Fibroblast of the aortic adventitia (primary cell): ENCODE measurements around the gene PAM. TPM values are rescaled to one million over a fixed set of nuclear protein-coding genes. Genes with fewer than 3 reads are reported as not detected.

Experiments used
- DNase-seq: peaks from one replicate; pipeline ENCODE4 v3.0.0-alpha.2; 2010; ENCODE audit warnings: low read depth
- H3K4me3 ChIP-seq: 2 replicates; pipeline ENCODE4 v1.5.1; 2011; ENCODE audit warnings: low read depth, mild to moderate bottlenecking, control low read depth, low read length, moderate library complexity
- CTCF ChIP-seq: IDR thresholded peaks from 2 replicates; pipeline ENCODE4 v1.5.1; 2011; ENCODE audit warnings: mild to moderate bottlenecking, low read length, control low read depth, inconsistent platforms; ENCODE audit not compliant: insufficient read depth
- total RNA-seq: library from RNA; depleted of rRNA; stranded (reverse); fragments of >200 nt; gene quantifications from 2 replicates; pipeline ENCODE4 v1.2.3, GENCODE V29; 2012; ENCODE audit warnings: low replicate concordance

The PAM gene
- total RNA-seq, 1 donor = 528 TPM

DNA sequence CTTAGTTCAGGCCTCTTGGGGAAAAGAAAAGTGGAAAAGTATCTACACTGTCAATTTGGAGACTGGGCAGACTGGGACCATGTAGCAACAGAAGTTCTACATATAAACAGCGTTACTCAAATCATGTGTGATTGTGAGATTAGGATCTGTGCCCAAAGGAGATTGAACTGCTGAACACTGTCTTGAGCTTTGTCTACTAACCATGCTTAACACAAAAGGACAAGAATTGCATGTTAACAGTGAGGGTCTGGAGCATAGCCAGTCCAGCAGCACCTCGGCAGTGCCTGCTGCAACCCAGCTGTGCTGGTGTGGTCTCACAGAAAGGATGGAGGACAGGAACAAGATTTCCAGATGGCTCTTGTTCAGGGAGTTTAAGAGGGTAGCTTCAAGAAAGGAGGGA, 5.7 kb downstream of the PAM start:
- DNase-seq = peak; percentile 50
- H3K4me3 ChIP-seq = no peak overlapping the region
- TF ChIP-seq CTCF = no peak

- no peak for TF ChIP-seq CTCF
- peak; percentile 51 for DNase-seq
- no peak overlapping the region for H3K4me3 ChIP-seq
These were observed 7.0 kb downstream of the PAM start for GRCh38 chr5:102762095-102762534.

DNA sequence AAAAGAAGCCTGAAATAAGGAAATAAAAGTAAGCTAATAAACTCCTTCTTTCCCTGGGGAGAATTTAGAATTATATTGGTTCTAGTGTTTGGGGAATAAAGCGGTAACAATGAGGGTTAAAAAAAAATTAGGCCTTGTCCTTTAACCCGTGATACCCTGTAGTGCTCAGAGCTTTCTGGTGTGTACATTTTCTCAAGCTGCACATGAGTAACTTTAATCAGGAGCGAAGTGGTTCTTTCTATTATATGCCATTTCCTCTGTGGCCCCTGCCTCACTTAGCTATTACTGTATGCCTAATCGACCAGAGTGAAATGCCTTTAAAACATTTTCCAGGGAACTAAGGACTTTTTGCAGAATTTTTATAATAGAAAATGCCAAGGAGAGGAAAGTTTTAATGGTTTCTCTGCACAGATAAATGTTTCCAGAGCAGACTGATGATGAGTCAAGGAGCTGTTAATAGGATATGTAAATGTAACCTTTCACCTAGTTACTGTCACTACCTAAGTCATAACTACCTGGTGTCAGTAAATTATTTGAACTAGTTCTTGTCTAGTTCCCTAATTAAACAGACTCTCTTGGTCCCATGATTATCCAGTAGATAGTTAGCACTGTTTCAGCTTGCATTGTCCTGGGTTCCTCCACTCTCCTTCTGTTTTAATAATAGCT, 7.6 kb downstream of the PAM start:
- TF ChIP-seq CTCF = no peak
- no peak overlapping the region for H3K4me3 ChIP-seq
- DNase-seq = no peak

- no peak for TF ChIP-seq CTCF
- no peak overlapping the region for H3K4me3 ChIP-seq
- no peak for DNase-seq
These were observed 8.6 kb downstream of the PAM start for GRCh38 chr5:102763734-102764133.

GRCh38 chr5:102764381-102765004, 9.4 kb downstream of the PAM start:
- no peak for TF ChIP-seq CTCF
- no peak overlapping the region for H3K4me3 ChIP-seq
- DNase-seq = no peak

- no peak for TF ChIP-seq CTCF
- H3K4me3 ChIP-seq = no peak overlapping the region
- no peak for DNase-seq
These were observed 10.2 kb downstream of the PAM start for GRCh38 chr5:102765350-102765749.
